ENCODE results near the gene IMMT. TPM values are rescaled to one million over a fixed set of nuclear protein-coding genes. Genes with fewer than 3 reads are reported as not detected.

IMMT gene
- total and polyA plus RNA-seq, 2 donors (not counting 3 experiments of a cell fraction or from before 2014, with no cell fraction given): 35.6 to 112 TPM

DNA sequence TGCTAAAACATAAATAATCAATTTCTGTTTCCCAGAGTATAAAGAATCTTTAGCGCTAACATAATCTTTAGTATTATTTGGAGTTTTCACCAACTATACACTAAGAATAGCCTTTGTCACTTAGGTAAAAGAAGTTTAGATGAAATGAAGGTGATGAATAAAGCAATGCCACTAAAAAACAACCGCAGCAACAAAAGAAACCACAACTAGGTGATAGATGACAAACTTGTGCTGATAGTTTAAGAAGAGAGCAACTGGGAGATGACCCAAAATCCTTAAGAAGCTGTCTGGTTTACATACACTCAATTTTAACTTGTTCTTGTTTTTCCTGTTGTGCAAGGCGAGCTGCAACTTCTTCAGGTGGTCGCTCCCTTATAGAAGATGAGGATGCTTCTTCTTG, 24.8 kb downstream of the IMMT start:
- FAIRE-seq (no peak), DNase-seq (ENCODE audit: low read depth, low spot score) (no peak)
- H3K9me1 ChIP-seq (replicated peaks; ENCODE audit: control insufficient read depth, extremely low read depth, insufficient read depth, low read length): no peaks in the 10 kb centered on the region
- BruUV-seq (replicated peaks): no TSS peak
- H3K27me3 ChIP-seq (ENCODE audit: control insufficient read depth in 2 of 2, insufficient read depth in 2 of 2, low read length in 2 of 2): no peaks in the 10 kb centered on the region
- H3K36me3 ChIP-seq (ENCODE audit: control insufficient read depth in 2 of 2, extremely low read depth in 1 of 2, insufficient read depth in 2 of 2, low read length in 2 of 2): peaks cover 4 to 7% of the 10 kb centered on the region in 2 experiments
- POLR2A ChIA-PET: no interaction called here
- H3K4me2 ChIP-seq (ENCODE audit: insufficient read depth, low read length): no peak overlapping the region
- intact Hi-C loops (cut with micrococcal nuclease) (loop anchor here (5.0 kb wide), 1 partner anchor 43 kb away; no protein-coding TSS in a partner anchor), dilution Hi-C loops (cut with MboI; ENCODE audit: extremely low pct_ligation_motif_present, low sequenced_read_pairs) (no loop called here)
- CTCF ChIA-PET: interaction anchor here (0.9 to 1.6 kb wide), 3 partner anchors 10 to 203 kb away, joined by 3 to 4 read pairs (median 3); no protein-coding TSS in a partner anchor
- H3K4me1 ChIP-seq (ENCODE audit: control insufficient read depth, extremely low read depth, insufficient read depth, low read length): no peaks in the 10 kb centered on the region
- no peak overlapping the region for H3K27ac ChIP-seq (ENCODE audit: insufficient read depth, low read depth, low read length)
- TF ChIP-seq MYC (IDR thresholded peaks at IDR 0.05; ENCODE audit: low read depth, low read length) (no peak), POLR2A (IDR thresholded peaks at IDR 0.05; ENCODE audit: low read depth, low read length) (no peak), GATA2 (IDR thresholded peaks at IDR 0.05; ENCODE audit: insufficient read depth, insufficient read length, low read depth, low read length) (no peak), FOS (IDR thresholded peaks at IDR 0.05; ENCODE audit: borderline replicate concordance, insufficient read depth, low read length) (no peak), POLR2AphosphoS5 (IDR thresholded peaks at IDR 0.05; ENCODE audit: insufficient read depth, low read depth, low read length) (no peak), EZH2 (IDR thresholded peaks at IDR 0.05; ENCODE audit: borderline replicate concordance, low read depth, low read length, severe bottlenecking) (no peak), JUN (IDR thresholded peaks at IDR 0.05; ENCODE audit: borderline replicate concordance, insufficient read depth, insufficient read length, low read depth) (no peak)
- TF ChIP-seq, protein P1, sequence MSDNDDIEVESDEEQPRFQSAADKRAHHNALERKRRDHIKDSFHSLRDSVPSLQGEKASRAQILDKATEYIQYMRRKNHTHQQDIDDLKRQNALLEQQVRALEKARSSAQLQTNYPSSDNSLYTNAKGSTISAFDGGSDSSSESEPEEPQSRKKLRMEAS (IDR thresholded peaks at IDR 0.05; ENCODE audit: insufficient read depth, insufficient read length): no peak
- TF ChIP-seq, protein P2, sequence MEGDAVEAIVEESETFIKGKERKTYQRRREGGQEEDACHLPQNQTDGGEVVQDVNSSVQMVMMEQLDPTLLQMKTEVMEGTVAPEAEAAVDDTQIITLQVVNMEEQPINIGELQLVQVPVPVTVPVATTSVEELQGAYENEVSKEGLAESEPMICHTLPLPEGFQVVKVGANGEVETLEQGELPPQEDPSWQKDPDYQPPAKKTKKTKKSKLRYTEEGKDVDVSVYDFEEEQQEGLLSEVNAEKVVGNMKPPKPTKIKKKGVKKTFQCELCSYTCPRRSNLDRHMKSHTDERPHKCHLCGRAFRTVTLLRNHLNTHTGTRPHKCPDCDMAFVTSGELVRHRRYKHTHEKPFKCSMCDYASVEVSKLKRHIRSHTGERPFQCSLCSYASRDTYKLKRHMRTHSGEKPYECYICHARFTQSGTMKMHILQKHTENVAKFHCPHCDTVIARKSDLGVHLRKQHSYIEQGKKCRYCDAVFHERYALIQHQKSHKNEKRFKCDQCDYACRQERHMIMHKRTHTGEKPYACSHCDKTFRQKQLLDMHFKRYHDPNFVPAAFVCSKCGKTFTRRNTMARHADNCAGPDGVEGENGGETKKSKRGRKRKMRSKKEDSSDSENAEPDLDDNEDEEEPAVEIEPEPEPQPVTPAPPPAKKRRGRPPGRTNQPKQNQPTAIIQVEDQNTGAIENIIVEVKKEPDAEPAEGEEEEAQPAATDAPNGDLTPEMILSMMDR (IDR thresholded peaks at IDR 0.05; ENCODE audit: extremely low read depth in 1 of 2, insufficient read depth in 1 of 2, low read depth in 1 of 2, low read length in 2 of 2): no peak
- H2AFZ ChIP-seq (ENCODE audit: low read depth, low read length): no peak overlapping the region
- H3K9ac ChIP-seq (replicated peaks; ENCODE audit: extremely low read depth, insufficient read depth, low read length): no peak overlapping the region
- no peaks in the 10 kb centered on the region for H3K9me3 ChIP-seq (replicated peaks; ENCODE audit: control insufficient read depth, insufficient read depth, low read length)
- H4K20me1 ChIP-seq (replicated peaks; ENCODE audit: control insufficient read depth, extremely low read depth, insufficient read depth, low read length): peaks cover 2% of the 10 kb centered on the region
- peaks cover 6% of the 10 kb centered on the region for H3K79me2 ChIP-seq (ENCODE audit: control insufficient read depth, insufficient read depth, low read length)
- H3K4me3 ChIP-seq (replicated peaks in 1 of 3; ENCODE audit: insufficient read depth in 1 of 3, low read depth in 1 of 3, low read length in 3 of 3): no peak overlapping the region

Measured in endothelial cell of umbilical vein (primary cell).